ENCODE results near the gene ABHD11. TPM values are rescaled to one million over a fixed set of nuclear protein-coding genes. Genes with fewer than 3 reads are reported as not detected.

The ABHD11 gene
- total RNA-seq, 3 donors from 2014 or later, result 20.6 to 26.4 (median 21.0) TPM

DNA sequence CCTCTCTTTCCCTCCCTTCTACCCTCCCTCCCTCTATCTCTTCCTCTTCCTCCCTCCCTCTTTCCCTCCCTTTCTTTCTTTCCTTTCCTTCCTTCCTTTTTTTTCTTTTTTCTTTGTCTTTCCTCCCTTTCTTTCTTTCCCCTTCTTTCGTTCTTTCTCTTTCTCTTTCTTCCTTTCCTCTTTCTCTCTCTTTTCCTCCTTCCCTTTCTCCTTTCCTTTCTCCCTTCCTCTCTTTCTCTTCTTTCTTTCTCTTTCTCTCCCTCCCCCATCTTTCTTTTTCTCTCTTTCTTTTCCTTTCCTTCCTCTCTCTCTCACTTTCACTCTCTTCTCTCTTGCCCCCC is 24.0 kb upstream of the ABHD11 start:
- Mint-ChIP-seq H3K4me3 (no peak overlapping the region), H3K27me3 (ENCODE audit: low read depth) (peaks cover 11% of the 10 kb centered on the region), H3K36me3 (ENCODE audit: insufficient read depth) (no peaks in the 10 kb centered on the region), H3K9me3 (no peaks in the 10 kb centered on the region), H3K4me1 (ENCODE audit: low read depth) (no peaks in the 10 kb centered on the region)
- ATAC-seq (no peak), DNase-seq (no peak)

- H3K36me3 Mint-ChIP-seq (ENCODE audit: insufficient read depth), result no peaks in the 10 kb centered on the region
Observed at GRCh38 chr7:73761854-73762658, 23.5 kb upstream of the ABHD11 start.

DNA sequence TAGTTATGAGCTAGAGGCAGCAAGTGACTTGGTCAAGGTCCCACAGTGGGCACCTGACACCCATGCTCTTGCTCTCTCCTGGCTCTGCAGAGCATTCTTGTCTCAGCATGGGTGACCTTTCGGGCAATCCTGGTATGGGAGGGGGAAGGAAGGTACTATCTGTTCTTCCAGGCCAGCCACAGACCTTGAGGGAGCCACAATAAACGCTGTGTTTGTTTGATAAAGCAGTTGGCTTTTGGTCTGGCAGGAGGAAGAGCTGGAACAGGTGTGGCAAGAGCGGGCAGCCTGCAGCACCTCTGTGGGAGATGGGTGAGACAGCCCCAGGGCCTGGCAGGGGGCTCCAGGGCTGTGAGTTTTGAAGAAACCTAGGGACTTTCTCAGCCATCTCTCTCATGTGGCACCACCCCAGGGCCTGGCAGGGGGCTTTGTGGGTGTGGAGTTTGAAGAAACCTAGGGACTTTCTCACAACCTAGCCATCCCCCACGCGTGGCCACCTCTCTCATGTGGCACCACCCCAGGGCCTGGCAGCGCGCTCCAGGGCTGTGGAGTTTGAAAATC is 20.1 kb upstream of the ABHD11 start:
- H3K27me3 Mint-ChIP-seq (ENCODE audit: low read depth), result peaks cover 3% of the 10 kb centered on the region
- ATAC-seq (no peak), DNase-seq (no peak)

More at GRCh38 chr7:73761854-73762658, 23.5 kb upstream of the ABHD11 start:
- no peak for DNase-seq
- H3K27me3 Mint-ChIP-seq (ENCODE audit: low read depth), result peaks cover 7% of the 10 kb centered on the region
- no peaks in the 10 kb centered on the region for H3K9me3 Mint-ChIP-seq
- no peak overlapping the region for H3K4me3 Mint-ChIP-seq
- no peaks in the 10 kb centered on the region for H3K4me1 Mint-ChIP-seq (ENCODE audit: low read depth)
- ATAC-seq, result no peak

GRCh38 chr7:73749931-73750776 is 11.6 kb upstream of the ABHD11 start:
- no peak for ATAC-seq
- H3K27me3 Mint-ChIP-seq (ENCODE audit: low read depth), result peaks cover 3% of the 10 kb centered on the region
- no peaks in the 10 kb centered on the region for H3K36me3 Mint-ChIP-seq (ENCODE audit: insufficient read depth)
- H3K9me3 Mint-ChIP-seq, result no peaks in the 10 kb centered on the region
- no peak for DNase-seq
- H3K4me3 Mint-ChIP-seq, result no peak overlapping the region
- H3K4me1 Mint-ChIP-seq (ENCODE audit: low read depth), result no peaks in the 10 kb centered on the region

More for the DNA sequence above, 20.1 kb upstream of the ABHD11 start:
- Mint-ChIP-seq H3K4me1 (ENCODE audit: low read depth) (no peaks in the 10 kb centered on the region), H3K9me3 (no peaks in the 10 kb centered on the region), H3K4me3 (no peak overlapping the region), H3K36me3 (ENCODE audit: insufficient read depth) (no peaks in the 10 kb centered on the region)

DNA sequence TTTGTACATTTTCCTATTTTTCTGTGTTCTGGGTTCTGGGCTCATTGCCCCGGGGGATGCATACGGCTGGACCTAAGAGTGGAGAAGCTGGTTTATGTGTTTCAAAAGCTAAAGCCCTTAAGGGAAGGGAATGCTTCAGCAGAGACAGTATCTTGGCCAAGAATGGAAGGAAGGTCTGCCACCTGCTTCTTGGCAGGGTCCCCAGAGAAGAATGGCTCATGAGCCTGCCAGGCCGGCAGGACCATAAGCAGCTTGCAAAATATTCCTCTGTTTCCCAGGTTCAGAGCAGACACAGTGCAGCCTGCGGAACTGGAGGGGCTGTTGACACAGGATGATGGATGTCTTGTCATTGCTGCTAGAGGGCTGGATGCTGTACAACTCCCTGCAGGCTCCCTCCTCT is 7.8 kb upstream of the ABHD11 start:
- H3K4me3 Mint-ChIP-seq, result no peak overlapping the region
- DNase-seq (no peak), ATAC-seq (no peak)
- peaks cover 6% of the 10 kb centered on the region for H3K27me3 Mint-ChIP-seq (ENCODE audit: low read depth)
- H3K9me3 Mint-ChIP-seq, result no peaks in the 10 kb centered on the region
- H3K36me3 Mint-ChIP-seq (ENCODE audit: insufficient read depth), result no peaks in the 10 kb centered on the region
- no peaks in the 10 kb centered on the region for H3K4me1 Mint-ChIP-seq (ENCODE audit: low read depth)

GRCh38 chr7:73742753-73743641 is 4.4 kb upstream of the ABHD11 start:
- Mint-ChIP-seq H3K4me1 (ENCODE audit: low read depth) (peaks cover under 1% of the 10 kb centered on the region), H3K27me3 (ENCODE audit: low read depth) (peaks cover 3% of the 10 kb centered on the region), H3K9me3 (no peaks in the 10 kb centered on the region), H3K36me3 (ENCODE audit: insufficient read depth) (no peaks in the 10 kb centered on the region), H3K4me3 (no peak overlapping the region)
- no peak for DNase-seq
- ATAC-seq, result no peak

DNA sequence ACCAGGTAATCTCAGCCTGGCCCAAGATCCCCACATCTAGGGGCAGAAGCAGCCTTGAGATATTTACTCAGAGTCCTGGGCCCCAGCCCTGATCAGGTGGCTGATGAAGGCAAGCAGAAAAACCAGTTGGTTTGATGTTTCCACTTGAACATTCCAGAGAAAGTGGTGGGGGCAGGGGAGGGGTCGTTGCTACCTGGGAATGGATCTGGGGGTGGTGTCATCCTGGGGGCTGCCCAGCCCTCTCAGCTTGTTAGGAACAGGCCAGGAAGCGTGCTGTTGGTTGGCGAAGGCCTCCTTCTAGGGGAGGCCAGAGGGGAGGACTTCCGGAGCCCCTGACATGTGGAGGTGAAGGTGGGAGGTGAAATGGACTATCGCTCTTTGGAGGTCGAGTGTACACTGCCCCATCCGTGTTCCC is 3.7 kb upstream of the ABHD11 start:
- Mint-ChIP-seq H3K4me3 (no peak overlapping the region), H3K36me3 (ENCODE audit: insufficient read depth) (no peaks in the 10 kb centered on the region), H3K9me3 (no peaks in the 10 kb centered on the region), H3K27me3 (ENCODE audit: low read depth) (peaks cover 3% of the 10 kb centered on the region), H3K4me1 (ENCODE audit: low read depth) (peaks cover 7% of the 10 kb centered on the region)
- DNase-seq (no peak), ATAC-seq (no peak)

GRCh38 chr7:73741600-73741999 is 3.0 kb upstream of the ABHD11 start:
- ATAC-seq (no peak), DNase-seq (no peak)
- Mint-ChIP-seq H3K36me3 (ENCODE audit: insufficient read depth) (no peaks in the 10 kb centered on the region), H3K9me3 (no peaks in the 10 kb centered on the region), H3K4me1 (ENCODE audit: low read depth) (peaks cover 9% of the 10 kb centered on the region), H3K4me3 (no peak overlapping the region), H3K27me3 (ENCODE audit: low read depth) (peaks cover 3% of the 10 kb centered on the region)

GRCh38 chr7:73740771-73741170 is 2.2 kb upstream of the ABHD11 start:
- no peaks in the 10 kb centered on the region for H3K9me3 Mint-ChIP-seq
- H3K27me3 Mint-ChIP-seq (ENCODE audit: low read depth), result peaks cover 3% of the 10 kb centered on the region
- ATAC-seq (no peak), DNase-seq (no peak)
- H3K36me3 Mint-ChIP-seq (ENCODE audit: insufficient read depth), result no peaks in the 10 kb centered on the region
- H3K4me1 Mint-ChIP-seq (ENCODE audit: low read depth), result peaks cover 9% of the 10 kb centered on the region
- peak overlapping the region; percentile 31 for H3K4me3 Mint-ChIP-seq

DNA sequence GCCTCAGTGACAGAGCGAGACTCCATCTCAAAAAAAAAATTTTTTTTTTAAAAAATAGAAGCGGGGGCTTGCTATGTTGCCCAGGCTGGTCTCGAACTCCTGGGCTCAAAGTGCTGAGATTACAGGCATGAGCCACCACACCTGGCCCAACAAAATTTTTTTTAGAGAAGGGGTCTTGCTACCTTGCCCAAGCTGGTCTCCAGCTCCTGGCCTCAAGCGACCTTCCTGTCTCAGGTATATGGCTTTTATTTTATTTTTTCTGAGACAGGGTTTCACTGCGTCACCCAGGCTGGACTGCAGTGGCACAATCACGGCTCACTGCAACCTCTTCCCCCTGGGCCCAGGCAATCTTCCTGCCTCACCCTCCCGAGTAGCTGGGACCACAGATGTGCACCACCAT is 1.6 kb upstream of the ABHD11 start:
- DNase-seq (no peak), ATAC-seq (no peak)
- Mint-ChIP-seq H3K9me3 (no peaks in the 10 kb centered on the region), H3K27me3 (ENCODE audit: low read depth) (peaks cover 3% of the 10 kb centered on the region), H3K36me3 (ENCODE audit: insufficient read depth) (no peaks in the 10 kb centered on the region), H3K4me3 (peak overlapping the region; percentile 31), H3K4me1 (ENCODE audit: low read depth) (peaks cover 9% of the 10 kb centered on the region)

- Mint-ChIP-seq H3K27me3 (ENCODE audit: low read depth) (peaks cover 3% of the 10 kb centered on the region), H3K36me3 (ENCODE audit: insufficient read depth) (no peaks in the 10 kb centered on the region), H3K9me3 (no peaks in the 10 kb centered on the region), H3K4me3 (peak overlapping the region; percentile 92), H3K4me1 (ENCODE audit: low read depth) (peaks cover 15% of the 10 kb centered on the region)
- ATAC-seq, result no peak
- no peak for DNase-seq
Observed at GRCh38 chr7:73739387-73739767, 775 bp upstream of the ABHD11 start.

DNA sequence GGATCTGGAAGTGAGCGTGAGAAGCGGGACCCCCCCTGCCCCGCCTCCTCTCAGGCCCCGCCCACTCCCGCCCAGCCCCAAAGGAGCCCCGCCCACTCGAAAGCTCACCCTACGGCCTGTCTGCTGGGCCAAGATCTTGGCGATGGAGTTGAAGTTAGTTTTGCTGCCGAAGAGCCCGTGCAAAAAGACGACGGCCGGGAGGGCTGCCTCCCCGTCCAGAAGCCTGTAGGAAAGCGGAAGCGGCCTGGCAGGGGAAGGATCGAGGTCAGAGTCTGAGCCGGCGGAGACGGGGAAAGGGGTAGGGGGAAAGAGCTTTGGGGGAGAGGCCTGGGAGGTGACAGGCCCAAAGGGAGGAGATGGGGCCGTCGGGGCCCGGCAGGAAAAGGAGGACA is 386 bp downstream of the ABHD11 start:
- peaks cover 15% of the 10 kb centered on the region for H3K4me1 Mint-ChIP-seq (ENCODE audit: low read depth)
- no peaks in the 10 kb centered on the region for H3K9me3 Mint-ChIP-seq
- H3K4me3 Mint-ChIP-seq, result peak overlapping the region; percentile 92
- DNase-seq (peak; percentile 65), ATAC-seq (peak; percentile 33 to 35)
- H3K36me3 Mint-ChIP-seq (ENCODE audit: insufficient read depth), result no peaks in the 10 kb centered on the region
- peaks cover 1% of the 10 kb centered on the region for H3K27me3 Mint-ChIP-seq (ENCODE audit: low read depth)

- Mint-ChIP-seq H3K36me3 (ENCODE audit: insufficient read depth) (no peaks in the 10 kb centered on the region), H3K4me3 (peak overlapping the region; percentile 92), H3K4me1 (ENCODE audit: low read depth) (peaks cover 15% of the 10 kb centered on the region), H3K27me3 (ENCODE audit: low read depth) (no peaks in the 10 kb centered on the region), H3K9me3 (no peaks in the 10 kb centered on the region)
- no peak for DNase-seq
- ATAC-seq, result no peak
Observed at GRCh38 chr7:73737491-73738219, 947 bp downstream of the ABHD11 start.

Data from activated T-cell treated with anti-CD3 and anti-CD28 coated beads, Interleukin-2, amount 50 U/mL, for 4 hours (primary cell).